Measurements from ENCODE around the gene MFNG.

The MFNG gene

DNA sequence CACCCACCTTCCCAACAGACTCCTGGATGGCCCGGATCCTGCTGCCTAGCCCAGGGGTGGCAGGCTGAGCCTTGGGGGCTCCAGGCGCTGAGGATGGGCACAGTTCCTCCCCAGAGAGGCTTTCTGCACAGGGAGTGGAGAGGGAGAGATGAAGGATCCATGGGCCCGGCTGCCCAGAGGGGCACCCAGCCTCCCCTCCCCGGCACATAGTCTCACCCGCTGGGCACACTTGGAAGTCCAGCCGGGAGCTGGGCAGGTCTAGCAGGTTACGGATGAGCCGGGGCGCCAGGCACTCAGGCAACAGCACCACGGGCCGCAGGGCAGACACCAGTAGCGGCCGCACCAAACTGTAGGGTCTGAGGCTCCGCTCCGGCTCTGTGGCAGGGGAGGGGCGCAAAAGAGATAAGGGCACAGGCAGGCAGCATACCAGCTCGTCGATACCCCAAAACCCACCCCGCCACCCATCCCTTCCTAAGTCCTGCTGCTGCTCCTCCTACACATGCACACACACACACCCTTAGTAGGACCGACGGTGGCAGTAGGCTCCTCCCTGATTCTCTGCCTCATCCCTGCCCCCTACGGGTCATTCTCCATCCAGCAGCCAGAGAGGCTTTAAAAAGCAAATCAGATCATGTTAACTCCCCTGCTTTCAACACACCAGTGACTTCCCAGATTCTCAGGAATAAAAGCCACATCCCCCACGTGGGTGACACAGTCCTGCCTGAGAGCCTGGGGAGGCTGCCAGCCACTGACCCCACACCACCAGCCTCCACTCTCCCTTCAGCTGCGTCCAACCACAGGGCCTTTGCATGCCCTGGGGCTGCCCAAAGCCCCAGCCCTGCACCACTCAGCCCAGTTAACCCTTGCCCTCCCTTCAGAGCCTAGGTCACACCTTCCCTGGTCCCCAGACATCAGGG is 6.5 kb upstream of the MFNG start:
- DNase-seq, result peak; percentile 44

DNA sequence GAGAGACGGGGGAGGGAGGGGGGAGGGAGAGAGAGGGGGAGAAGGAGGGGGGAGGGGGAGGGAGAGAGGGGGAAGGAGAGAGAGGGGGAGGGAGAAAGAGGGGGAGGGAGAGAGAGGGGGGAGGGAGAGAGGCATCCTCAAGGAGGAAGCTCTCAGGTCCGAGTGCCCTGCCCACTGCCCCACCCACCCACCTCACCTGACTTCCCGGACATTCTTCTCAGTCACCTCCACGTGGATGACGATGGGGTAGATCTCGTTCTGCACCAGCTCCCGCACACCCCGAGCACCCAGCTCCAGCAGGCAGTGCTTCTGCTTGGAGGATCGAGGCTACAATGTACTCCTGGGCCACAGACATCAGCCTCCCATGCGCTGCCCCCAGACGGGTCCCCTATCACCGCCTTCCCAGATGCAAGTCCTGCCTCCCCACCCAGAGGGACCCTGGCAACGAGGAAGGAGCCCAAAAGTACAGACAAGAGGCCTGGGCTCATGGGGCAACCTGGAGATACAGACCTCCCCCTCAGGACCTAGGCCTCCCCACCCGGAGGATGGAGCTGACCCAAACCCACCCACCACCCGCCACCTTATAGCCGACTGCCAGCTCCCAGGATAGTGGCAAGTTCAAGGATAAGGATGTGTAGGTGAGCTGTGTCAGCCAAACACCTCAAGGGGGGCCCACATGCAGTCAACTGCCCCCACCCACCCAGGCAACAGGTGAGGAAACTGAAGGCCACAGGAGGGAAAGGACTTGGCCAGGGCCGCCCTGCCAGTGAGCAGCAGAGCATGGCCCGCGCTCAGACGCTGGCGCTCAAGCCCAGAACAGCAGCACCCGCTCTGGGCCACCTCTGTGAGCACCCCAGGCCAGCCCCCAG is 5.6 kb upstream of the MFNG start:
- no peak for DNase-seq

DNA sequence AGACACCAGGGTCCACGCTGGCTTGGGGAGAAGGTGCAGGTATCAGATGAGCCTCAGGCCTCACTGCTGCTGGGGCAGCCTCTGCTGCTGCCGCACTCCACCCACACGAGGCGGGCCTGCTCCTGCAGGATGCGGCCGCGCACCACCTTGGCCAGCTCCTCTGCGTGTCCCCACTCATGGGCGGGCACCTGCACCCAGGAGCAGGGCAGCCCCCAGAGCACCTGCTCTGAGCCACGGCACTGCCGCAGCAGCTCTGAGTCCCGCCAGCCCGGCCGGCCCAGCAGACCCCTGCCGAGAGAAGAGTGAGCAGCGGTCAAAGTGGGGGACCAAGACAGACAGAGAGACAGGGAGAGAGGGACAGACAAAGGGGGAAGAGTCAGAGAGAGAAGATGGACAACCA is 4.9 kb upstream of the MFNG start:
- no peak for DNase-seq

DNA sequence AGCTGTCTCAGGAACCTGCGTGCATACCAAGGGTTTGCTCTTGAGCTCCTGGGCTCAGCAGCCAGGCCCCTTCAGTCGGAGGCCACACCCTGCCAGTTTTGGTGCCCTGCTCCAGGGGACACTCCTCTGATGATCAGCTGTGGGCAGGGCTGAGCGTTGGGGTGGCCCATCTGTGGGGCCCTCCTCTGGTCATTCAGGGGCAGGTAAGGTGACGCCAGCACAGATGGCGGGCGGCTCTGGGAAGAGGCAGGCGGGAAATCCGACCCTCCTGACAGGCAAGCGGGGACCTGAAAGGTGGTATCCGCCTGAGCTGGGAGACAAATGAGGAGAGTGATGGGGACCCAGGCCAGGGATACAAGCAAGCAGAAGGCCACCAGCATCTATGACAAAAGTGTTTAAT is 3.8 kb upstream of the MFNG start:
- DNase-seq, result no peak

DNA sequence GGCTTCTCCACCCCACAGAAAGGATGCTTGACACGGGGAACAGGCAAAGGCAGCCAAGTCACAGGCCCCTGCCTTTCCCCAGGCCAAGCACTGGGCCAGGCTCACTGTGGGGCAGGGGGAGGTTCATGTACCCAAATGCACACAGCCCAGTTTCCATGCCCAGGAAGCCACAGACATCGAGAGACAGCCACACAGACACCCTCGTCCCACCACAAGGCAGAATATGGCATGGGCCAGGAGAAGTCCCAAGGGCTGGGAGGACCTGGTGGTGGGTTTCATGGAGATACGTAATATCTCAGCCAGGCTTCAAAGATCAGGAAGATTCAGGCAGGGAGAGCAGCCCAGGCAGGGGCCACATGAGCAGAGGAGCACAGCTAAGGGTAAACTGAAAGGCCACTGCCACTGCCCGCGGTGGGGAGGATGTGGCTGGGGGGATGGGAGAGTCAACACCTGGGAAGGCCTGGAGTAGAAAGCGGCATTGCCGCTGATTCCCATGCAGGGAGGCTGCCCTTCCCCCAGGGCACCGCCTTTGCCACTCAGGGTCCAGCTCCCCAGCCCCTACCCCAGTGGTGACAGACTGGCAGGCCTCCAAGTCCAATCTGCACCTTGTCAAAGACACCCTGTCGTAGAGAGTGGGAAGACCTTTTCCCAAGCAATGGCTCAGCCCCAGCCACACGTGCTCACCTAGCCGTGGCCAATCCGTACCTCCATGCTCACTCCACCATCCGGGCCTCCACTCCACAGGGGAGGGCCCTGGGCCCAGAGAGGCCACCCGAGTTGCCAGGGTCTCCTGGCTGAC is 2.4 kb upstream of the MFNG start:
- DNase-seq, result no peak

DNA sequence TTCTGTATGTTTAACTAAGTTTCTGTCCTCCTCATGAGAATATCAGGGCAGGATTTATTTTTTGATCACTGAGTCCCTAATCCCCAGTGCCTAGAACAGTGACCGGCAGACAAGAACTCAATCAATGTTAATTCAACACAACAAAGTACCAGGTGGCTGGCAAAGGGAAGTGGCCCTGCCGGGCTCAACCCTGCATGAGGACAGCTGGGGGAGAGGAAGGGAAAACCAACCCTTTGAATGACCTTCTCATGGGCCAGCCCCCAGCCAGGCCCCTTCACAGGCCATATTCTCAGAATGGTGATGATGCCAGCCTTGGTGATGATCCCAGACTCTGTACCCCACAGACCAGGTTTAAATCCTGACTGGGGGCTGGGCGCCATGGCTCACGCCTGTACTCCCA is 1.4 kb upstream of the MFNG start:
- no peak for DNase-seq

DNA sequence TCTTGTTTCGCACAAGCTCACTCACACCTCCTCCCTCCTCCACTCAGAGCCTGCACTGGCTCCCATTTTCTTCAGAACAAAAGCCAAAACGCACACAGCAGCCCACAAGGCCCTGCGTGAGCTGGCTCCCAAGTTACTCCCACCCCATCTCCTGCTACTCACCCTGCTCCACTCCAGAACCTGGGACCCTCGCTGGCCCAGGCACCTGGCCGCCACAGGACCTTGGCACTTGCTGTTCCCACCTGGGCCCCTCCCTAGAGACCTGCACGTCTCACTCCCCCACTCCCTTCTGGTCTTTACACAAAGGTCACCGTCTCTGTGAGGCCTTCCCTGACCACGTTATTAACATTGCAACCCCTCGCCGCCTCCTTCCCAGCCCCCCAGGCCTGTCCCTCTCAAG is 945 bp upstream of the MFNG start:
- no peak for DNase-seq

DNA sequence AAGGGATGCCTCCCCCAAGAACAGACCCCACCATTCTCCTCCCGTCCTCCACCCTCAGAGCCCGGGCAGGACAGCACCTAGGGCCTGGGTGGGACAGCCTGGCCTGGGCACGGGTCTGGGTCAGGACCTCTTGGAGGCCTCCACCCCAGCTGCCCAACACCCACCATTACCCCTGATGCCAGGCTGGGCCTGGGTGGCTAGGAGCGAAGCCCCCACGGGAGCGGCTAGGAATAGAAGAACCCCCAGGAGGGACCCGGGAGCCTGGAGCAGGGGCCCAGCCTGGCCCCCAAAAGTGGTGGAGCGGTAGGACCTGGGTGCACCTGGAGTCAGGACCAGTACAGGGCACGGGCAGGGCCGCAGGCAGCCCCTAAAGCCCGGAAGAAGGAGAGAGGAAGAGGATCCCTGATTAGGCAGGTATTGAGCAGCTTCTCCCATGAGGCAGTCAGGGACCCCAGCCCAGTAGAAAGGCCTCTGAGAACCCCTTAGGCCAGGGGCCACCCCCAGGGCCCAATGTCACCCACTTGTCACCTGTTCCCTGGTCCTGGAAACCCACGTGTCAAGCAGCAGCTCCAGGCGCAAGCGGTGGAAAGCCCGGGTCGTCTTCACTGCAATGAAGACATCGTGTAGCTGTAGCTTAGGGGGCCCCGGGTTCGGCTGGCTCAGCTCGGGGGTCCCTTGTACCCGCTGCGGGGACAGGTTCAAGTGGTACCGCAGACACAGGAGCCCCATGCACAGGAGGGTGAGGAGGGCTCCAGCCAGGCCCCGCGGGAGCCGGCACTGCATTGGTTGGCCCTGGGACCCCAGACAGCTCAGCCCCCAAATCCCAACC is 575 bp downstream of the MFNG start:
- DNase-seq, result no peak

DNA sequence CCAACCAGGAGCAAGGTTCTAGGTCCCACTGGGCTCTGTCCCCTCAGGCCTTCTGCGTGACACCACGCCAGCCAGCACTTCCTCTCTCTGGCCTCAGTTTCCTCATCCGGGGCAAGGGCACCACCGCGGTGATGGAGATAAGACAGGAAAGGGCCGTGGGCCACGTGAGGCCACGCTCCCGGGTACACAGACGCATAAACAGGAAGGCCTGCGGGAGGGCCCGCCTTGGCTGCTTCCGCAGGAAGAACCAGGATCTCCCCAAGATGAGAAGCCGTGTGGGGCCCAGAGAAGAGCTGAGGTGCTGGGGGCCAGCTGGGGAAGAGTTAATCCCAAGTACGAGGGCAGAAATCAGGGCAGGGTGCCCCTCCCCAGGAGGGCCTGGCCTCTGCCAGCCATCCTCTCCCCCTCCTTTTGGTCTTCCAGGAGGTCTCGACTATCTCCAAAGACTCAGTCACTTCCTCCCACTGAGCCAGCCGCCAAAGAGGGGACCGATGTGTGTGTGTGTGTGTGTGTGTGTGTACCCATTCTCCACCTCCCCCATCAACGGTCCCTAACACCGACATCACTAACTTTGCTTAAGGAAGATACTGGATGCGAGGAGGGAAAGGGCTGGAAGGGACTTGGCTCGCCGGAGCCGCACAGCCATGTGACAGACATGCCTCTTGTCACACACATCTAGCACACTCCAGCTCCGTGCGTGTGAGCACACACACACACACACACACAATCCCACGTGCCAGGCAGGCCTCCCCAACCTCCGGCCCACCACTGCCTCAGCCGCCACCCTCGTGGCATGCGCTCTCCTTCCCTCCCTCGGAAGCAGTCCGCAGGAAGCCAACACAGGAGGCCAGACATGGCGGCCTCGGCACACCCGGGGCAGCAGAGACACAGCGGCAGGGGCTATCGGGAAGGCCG is 1.4 kb downstream of the MFNG start:
- peak; percentile 75 for DNase-seq

DNA sequence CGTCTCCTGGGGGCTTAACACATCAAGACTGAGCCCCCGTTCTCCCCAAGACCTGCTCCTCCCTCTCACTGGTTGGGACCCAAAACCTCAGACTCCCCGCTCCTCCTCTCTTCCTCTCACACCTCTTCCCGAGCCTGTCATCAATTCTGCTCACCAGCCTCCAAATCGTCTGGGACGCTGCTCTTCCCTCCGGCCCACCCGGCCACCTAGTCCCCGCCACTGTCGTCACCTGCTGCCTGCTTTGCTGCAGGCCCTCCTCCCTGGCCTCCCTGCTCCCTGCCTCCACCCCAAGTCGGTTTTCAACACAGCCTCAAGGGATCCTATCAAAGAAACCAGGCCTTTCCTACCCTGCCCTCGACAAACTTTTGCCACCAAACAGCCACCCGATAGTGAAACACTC is 3.1 kb downstream of the MFNG start:
- no peak for DNase-seq

DNA sequence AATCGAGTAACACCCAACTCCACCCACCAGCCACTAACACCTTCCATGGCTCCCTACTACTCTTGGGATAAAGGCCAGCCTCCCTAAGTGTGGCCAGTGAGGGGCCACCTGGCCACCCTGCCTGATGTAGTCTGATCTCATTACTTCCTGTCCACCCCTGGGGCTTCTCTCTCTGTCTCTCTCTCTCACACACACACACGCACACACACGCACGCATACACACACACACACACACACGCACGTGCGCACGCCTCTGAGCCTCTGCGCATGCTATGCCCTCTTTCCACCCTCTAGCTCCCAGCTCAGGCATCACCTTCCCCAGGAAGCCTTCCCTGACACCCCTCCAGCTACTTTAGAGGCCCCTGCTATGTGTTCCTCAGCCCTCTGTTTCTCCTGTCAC is 3.9 kb downstream of the MFNG start:
- DNase-seq, result no peak

DNA sequence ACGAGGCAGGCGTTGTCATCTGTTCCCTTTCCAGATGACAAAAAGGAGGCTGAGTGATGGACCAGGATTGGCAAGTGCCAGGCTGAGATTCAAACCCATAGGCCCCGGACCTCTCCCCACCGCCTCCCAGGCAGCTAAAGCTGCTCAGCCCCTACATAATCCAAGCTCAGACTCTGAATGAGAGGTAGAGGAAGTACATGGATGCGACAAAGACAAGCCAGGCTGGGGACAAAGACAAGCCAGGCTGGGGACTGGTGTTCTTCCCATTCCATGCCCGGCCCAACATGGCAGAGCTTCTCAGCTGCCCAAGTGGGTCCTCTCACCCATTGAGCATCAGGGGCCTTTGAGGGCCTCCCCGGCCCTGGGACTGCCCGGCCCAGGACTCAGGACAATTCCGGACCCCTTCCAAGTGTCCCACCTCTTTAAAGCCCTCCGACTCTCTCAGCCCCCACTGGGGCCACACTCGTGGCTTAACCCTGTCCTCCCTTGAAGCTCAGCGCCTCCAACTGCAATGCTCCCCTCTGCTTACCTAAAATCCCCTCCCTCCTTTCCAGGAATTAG is 4.8 kb downstream of the MFNG start:
- no peak for DNase-seq

DNA sequence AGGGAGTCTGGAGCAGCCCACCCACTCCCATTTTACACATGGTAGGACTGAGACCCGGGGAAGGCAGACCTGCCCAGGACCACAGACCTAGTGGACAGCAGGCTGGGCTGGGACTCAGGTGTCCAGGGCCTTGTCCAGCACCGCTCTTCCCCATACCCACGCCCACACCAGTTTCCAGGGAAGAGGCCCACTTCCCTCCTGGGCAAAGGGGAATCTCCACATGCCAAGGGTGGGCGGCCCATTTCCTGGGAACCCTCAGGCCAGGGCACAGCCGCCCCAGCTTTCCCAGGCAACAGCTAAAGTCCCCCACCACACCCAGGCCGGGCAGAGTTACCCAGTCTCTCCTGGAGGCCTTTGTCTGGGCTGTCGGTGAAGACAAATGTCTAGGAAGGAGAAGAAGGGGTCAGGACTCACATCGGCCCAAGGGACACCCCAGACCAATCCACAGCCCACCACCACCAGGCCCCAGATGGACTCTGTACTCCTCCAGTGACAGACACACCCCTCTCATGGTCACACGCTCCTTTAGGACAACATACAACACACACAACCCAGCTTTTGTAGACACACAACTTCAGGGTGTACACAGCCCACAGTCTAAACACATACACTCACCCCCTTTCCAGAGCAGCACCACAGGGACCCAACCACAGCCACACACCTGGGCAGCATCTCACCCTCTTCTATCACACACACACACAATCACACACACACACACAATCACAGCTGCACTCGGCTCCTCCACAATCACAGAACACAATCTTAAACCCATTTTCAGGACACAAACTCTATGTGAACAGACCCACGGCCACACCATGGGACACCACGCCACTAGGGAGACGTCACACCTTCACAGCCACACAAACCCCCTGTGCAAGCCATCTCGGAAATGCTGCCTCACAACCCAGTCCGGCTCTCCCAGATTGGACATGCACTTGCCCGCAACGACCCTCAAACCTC is 5.5 kb downstream of the MFNG start:
- no peak for DNase-seq

DNA sequence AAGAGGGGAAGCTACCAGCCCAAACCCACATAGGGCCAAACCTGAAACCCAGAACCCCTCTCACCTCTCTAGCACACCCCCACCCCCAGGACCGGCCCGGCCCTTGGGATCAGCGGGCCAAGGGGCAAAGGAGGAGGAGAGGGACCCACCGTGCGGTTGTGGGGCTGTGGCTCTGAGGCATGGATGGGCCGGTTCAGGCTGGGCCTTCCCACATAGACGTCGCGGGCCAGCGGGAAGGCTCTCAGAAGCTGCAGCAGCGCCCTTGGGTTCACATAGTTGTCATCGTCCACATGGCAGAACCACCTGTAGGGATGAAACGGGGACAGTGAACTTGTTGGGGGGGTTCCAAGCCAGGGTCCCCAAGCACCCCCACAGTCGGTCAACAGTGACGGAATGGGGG is 7.0 kb downstream of the MFNG start:
- DNase-seq, result no peak

DNA sequence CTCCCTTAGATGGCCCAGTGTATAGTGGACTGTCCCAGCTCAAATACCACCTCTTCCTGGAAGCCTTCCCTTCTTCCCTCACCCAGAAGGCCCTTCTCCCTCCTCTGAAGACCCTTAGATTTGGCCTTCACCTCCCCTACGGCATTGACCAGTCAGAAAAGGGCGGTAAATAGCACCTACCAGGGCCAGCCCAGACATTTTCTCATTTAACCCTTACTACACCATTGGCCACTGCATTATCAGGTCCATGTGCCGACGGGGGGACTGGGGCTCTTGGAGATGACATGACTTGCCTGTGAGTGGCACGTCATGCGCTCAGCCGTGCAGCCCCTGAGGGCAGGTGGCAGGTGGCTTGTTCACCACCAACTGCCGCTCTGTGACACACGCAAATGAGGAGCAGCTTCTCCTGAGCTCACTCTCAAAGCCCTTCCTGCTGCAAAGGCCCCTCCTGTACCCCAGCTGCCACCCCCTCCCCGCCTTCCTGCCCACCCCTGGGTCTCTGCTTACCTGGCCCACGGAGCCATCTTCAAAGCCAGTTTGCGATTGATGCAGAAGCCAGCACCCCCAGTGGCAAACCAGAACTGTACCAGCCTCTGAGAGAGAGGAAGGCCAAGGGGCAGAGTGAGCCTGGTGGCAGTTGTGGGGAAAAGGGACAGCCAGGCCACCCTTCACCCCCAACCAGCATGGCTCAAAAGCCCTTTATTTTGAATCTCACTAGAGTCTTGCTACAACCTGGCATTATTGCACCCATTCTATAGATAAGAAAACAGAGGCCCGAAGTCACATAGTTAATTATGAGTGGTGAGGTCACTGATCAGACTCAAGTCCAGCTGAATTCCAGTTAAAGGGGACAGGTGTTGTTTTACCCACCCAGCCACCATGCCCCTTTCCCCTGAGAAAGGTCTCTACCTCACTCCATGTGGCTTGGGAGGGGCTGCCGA is 9.5 kb downstream of the MFNG start:
- no peak for DNase-seq

DNA sequence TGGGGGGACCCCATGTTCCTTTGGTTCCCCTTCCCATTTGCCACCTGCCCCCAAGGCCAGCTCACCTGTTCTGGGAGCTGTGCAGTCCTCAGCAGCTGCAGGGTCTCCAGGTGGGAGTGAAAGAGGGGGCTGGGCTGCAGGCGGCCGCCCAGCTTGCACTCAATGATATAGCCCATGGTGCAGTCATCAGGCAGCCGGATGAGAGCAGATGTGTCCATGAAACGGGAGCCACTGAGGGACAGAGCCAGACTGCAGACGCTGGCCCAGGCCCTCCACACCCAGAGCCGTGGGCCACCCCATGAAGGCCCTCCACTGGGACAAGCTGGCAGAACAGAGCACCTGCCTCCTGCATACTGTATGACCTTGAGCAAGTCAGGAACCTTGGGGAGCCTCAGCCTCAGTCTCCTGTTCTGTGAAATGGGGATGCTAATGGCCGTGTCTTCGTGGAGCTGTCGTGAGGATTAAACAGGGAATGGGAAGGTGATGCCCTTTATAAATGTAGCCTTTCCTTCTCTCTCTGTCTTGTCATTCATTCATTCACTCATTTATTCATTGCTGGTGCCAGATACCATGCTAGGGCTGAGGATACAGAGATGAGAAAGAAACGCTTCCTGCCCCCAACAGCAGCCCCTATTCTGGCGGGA is 11.6 kb downstream of the MFNG start:
- DNase-seq, result no peak

DNA sequence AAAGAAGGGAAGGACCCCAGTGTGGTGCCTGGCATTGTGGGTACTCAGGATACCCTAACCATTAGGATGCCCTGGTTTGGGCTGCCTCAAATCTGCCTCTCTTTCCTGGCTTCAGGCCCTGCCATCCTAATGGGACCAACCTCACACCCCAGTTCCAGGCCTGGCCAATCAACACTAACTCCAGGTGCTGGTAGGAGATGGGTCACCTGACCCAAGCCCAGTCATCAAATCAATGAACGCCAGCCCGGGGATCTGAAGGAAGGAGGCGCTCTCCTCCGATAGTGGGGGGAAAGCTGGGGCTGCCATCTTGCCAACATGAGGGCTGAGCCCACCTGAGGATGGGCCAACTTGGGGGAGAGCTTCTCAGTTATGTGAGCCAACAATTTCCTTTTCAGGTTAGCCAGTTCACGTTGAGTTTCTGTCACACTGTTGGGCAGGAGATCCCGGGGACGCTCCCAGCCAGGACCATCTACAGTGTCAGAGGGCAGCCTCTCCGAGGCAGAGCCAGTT is 12.7 kb downstream of the MFNG start:
- no peak for DNase-seq
